ENCODE data around the gene IFT52.

- TF ChIP-seq POLR2AphosphoS5 (IDR thresholded peaks at IDR 0.05; ENCODE audit: low read depth, low read length) = no peak
- TF ChIP-seq POLR2A (IDR thresholded peaks at IDR 0.05; ENCODE audit: low read depth, low read length) = no peak
- no peak for TF ChIP-seq TAF1 (IDR thresholded peaks at IDR 0.05; ENCODE audit: borderline replicate concordance, low read depth, low read length)
These were observed 22.0 kb upstream of the IFT52 start for GRCh38 chr20:43568706-43569105.

All from GM12892 (cell line).